GM21526 (cell line): ENCODE measurements around the gene ZXDC.

Experiments used
- ATAC-seq: cut with Tn5 transposase; IDR thresholded peaks from one replicate; pipeline ENCODE4 v1.9.1; 2021; ENCODE audit warnings: moderate library complexity; ENCODE audit not compliant: unreplicated experiment, low FRiP score

ZXDC gene

GRCh38 chr3:126512916-126513650 is 37.4 kb upstream of the ZXDC start:
- ATAC-seq = no peak

DNA sequence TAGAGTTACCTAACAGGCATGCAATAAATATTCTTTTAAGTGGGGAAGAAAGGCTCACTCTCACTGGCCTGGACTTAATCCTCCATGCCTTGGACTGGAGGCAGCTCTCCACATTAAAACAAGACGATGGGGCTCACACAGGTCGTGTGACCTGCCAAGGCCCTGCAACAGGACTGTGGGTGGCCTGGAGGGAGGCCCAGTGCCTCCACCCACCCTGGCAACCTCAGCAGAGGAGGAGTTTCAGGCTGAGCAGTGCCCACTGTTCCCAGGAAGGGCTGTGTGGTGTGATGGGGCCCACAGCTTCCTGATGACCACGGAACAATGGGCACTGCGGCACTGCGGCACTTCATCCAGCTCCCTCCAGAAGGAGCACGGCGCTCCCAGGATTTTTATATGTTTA is 36.3 kb upstream of the ZXDC start:
- ATAC-seq = no peak

GRCh38 chr3:126511291-126511690 is 35.6 kb upstream of the ZXDC start:
- no peak for ATAC-seq

DNA sequence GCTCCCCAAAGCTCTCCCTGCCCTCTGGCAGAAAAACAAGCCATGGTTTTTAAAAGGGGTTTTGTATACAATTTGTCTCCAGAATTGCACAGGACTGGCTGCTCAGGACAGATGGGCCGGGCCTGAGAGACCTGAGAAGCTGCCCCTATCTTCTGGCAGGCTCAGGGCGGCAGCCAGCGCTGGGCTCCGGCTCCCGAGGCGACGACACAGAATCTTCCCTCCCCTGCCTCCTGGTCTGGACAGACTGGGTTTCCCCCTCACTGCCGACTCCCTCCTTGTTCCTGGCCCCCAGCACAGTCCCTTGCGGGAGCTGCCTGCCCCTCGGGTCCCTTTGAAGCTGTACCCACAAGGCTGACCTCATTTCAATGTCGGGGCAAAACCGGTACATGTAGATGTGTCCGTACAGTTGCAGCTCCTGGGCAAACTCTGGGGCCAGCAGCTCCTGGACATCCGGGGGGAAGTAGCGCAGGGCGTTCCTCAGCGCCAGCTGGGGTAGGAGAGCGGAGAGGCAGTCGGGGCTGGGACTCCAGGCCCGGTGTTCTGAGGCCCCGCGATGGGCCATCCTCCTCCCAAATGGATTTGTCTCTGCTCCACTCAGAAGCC is 34.7 kb upstream of the ZXDC start:
- no peak for ATAC-seq

- no peak for ATAC-seq
These were observed 34.1 kb upstream of the ZXDC start for GRCh38 chr3:126509597-126510307.

DNA sequence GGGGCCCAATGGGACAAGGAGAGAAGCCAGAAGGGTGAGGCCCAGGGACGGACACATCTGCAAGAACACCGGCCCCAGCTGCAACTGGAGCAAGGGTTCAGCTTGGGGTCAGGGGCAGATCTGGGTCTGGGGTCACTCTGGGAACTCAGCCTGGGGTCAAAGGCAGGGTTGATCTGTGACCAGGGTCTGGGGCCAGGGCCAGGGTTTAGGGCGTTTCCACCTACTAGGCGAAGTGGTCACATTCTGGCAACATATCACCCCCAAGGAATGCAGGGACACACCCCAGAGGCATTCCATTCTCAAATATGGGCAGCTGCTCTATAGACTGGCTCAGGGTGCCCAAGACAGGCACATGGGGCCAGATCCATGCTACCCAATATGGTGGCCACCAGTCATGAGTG is 32.9 kb upstream of the ZXDC start:
- no peak for ATAC-seq

GRCh38 chr3:126507886-126508285 is 32.2 kb upstream of the ZXDC start:
- no peak for ATAC-seq

DNA sequence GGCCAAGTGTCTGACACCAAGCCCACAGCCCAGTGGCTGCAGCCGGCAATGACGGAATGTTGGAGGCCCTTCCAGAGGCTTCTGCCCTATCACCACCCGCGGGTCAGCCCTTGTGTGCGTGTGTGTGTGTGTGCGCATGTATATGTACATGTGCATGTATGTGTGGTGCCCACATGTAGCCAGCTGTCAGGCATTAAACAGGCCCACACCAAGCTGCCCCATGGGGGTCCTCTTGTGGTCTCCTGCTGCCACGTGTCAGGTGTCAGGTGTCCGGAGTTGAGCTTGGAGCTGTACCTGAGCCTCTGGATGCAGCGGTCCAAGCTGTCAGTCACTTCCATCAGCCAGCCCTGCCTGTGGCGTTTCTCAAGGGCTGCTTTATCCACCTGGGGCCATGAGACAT is 28.0 kb upstream of the ZXDC start:
- no peak for ATAC-seq

DNA sequence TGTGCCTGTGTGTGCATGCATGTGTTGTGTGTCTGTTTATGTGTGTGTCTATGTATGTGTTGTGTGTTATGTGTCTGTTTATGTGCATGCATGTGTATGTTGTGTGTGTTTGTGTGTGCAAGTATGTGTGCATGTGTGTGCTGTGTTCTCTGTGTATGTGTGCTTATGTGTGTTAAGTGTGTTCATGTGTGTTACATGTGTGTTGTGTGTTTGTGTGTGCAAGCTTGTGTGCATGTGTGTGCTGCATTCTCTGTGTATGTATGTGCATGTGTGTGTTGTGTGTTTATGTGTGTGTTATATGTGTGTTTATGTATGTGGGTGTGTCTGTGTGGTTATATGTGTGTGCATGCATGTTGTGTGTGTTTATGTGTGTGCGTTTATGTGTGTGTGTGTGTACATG is 27.0 kb upstream of the ZXDC start:
- no peak for ATAC-seq

DNA sequence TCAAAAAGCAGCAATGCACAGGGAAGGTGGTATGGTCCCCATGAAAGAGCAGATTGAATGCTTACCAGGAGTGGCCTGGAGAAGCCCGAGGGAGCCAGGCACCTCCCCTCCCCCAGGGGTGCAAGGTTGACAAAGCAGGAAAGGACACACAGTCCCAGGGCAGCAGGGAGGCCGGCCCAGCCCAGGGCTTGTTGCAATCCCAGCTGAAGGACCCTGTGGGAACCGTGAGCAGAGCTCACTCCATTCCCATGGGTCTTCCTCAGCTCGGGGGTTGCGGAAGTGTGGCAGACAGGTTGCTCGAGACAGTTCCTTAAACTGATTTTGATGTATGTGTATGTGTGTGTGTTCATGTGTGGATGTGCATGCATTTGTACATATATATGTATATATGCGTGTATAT is 26.0 kb upstream of the ZXDC start:
- no peak for ATAC-seq

- ATAC-seq = no peak
These were observed 25.4 kb upstream of the ZXDC start for GRCh38 chr3:126501054-126501453.

- no peak for ATAC-seq
These were observed 24.3 kb upstream of the ZXDC start for GRCh38 chr3:126500016-126500415.

DNA sequence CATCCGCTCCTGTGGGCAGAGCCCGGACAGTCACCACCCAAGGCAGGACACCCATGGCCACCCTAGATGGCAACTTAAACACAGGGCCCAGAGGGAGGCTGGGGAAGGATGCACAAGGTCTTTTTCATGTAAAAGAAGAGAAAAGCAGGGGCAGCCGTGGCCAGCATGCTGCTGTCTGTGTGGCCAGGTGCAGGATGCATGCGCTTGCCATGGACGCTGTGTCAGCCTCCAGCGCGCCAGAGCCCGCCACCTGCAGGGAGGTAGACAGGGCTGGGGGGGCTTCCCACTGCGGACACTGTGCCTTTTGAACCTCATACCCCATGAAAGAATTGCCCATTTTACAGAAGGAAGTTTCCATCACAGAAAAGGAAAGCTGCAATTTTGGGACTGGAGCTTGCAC is 23.7 kb upstream of the ZXDC start:
- ATAC-seq = no peak

DNA sequence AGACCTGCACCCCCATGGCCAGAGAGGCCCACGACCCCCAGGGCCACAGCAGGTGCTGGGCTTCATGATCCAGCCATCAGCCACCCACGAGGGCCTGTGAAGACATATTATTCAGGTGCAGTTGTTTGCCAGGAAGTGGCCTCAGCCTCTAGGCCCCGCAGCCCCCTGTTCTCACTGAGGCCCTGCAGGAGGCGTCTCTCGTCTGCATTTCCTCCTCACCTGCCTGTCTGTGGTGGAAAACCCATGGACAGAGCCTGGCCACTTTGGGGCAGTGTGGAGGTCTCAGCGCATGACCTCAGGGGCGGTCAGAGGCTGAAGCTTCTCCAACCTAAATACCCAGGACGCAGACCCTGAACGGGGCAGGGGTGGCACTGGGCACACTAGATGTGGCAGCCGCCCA is 23.2 kb upstream of the ZXDC start:
- no peak for ATAC-seq

DNA sequence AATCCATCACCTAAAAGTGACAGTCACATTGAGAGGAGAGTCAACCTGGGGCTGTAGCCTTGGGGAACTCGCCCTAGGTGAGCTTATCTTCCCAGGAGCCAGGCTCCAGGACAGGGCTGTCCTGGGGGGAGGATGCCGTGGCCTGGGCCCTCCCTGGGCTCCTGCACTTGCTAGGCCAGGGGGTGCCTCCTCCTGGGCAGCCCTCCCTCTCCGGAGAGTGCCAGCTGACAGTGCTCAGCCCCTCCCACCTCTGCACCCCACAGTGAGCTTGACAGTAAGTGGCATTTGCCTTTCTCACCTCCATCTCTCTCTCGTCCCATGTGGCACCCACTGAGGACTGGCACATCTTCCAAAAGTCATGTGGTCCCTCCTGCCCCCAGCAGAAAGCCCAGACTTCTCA is 22.8 kb upstream of the ZXDC start:
- no peak for ATAC-seq

DNA sequence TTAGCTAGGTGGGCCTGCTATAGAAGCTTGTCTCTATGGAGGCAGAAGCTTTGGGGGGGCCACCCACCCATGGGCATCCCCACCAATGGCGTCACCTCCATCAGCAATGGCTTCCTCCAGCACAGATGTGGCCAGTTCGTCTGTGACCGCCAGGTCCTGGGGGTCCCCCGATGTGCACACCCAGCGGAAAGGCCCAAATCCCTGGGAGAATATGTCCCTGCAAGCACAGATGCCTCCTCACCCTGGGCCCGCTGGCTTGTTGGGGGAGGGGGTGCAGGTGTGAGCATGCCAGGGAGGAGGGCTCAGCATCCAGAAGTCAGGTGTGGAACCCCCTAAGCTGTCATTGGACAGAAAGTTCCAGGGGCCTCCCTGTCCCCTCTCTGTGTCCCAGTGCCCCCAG is 22.3 kb upstream of the ZXDC start:
- no peak for ATAC-seq

- no peak for ATAC-seq
These were observed 21.5 kb upstream of the ZXDC start for GRCh38 chr3:126496894-126497850.

DNA sequence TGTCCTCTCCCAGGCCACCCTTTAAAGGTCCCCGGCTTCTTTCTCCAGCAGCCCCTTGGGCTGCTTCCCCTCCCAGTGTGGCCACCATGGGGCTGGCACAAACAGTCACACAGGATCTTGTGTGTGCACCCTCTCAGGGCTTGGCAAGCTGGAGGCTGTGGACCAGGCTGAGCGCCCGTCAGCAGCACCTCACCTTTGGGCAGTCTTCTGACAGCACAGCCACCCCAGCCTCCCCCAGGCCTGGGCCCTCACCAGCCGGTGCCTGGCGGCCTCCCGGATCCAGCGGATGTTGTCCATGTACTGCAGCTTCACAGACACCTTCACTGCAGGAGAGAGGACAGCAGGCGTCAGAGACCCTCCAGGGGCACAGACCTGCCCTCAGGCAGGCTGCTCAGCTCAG is 20.1 kb upstream of the ZXDC start:
- ATAC-seq = no peak

DNA sequence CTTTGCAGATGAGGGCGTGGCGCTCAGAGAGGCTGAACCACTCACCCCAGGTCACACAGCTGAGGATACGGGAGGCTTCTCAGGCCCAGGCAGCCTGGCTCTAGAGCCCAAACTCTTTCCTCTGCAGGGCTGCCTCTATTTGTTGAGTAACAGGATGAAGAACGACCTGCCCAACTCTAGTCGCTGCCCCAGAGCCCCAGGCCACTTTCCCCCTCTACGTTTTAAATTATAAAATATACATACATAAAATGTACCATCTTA is 19.2 kb upstream of the ZXDC start:
- ATAC-seq = no peak

DNA sequence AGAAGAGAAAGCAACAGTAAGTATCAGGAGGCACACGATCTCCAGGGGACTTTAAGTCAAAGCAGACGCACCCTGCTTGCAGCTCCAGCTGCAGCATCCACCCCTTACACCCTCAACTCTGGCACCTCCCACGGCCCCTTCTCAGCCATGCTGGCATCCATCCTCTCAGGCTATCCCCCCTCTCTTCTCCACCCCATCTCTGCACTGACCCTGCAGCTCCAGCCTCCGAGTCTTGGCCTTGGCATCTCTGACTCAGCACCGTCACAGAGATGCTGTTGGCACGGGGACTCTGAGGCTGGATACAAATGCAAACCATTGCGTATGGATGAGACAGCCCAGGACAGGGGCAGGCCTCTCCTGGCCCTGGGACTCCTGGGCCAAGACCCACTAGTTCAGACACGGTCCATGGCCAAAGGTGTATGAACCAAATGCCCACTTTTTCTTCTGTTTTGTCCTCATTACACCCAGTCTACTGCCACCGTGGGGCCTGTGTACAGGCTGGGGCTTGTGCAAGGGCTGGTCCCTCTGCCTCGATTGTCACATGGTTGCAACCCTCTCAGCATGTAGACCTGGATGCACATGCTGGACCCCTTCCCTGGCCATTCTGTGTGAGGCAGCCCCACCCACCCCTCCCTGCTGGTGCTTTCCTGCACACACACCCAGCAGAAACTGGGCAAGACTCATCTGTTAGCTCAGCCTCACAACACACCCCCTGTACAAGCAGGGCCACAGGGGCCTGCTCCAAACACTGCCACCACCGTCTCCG is 18.7 kb upstream of the ZXDC start:
- ATAC-seq = no peak
